ENCODE results near the gene TRMT112. TPM values are rescaled to one million over a fixed set of nuclear protein-coding genes. Genes with fewer than 3 reads are reported as not detected.

Gene TRMT112
- total RNA-seq, 1 experiment from 2014 or later: 341 TPM

DNA sequence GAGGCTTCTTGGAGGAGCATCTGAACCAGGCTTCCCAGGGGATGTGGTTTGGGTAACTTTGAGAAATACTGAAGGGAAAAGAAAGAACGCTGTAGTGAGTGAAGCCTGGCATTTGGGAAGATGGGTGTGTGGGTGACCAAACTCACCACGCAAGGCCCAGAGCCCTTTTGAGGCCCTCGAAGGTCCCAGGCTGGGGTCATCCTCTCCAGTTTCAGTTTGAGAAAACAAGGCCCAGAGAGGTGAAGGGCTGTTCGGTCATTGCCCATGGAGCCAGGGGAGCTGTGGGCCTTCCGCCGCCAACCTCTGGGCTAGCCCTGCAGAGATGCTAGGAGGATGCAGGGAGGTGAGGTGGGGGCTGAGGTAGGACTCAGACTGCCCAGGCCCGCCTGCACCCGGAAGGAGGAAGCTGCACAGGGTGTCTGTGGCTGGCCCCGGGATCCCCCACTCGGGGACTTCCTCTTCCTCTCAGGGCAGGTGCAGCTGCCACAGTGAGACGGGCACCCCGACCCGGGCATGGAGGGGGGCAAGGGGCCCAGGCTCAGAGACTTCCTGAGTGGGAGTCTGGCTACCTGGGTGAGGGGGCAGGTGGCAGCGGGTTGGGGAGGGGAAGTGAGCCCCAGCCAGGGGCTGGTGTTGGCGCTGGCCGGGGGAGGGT, 22.5 kb upstream of the TRMT112 start, which contains the start of gene CCDC88B:
Gene CCDC88B, plus strand, starts transcription at position 451 of the 655 bp plus-strand sequence. Its CDS starts 63 bp downstream, at position 514.
- H3K27me3 ChIP-seq (ENCODE audit: control insufficient read depth, insufficient read depth, low read length): no peaks in the 10 kb centered on the region
- POLR2A ChIA-PET: no interaction called here

DNA sequence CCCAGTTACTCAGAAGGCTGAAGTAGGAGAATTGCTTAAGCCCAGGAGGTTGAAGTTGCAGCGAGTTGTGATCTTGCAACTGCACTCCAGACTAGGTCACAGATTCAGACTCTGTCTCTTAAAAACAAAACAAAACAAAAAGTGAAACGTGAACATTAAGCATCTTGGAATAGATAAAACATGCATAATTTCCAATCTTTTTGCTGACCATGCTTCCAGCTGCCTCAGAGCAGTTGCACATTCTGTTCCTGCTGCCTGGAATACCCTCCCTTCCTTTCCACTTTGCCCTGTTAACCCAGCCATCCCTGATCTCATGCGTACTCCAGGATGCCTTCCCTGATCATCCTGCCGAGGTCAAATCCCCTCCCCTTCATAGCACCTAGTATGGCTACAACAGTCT, 21.9 kb upstream of the TRMT112 start:
- H3K4me3 ChIP-seq (ENCODE audit: low read depth in 2 of 2, low read length in 2 of 2): no peak overlapping the region
- H3K27me3 ChIP-seq (ENCODE audit: control insufficient read depth, insufficient read depth, low read length): no peaks in the 10 kb centered on the region
- ChIA-PET POLR2A (no interaction called here), CTCF (no interaction called here)
- DNase-seq (ENCODE audit: low read depth, low spot score): no peak
- no peak overlapping the region for H3K27ac ChIP-seq (ENCODE audit: low read length)
- H3K36me3 ChIP-seq (ENCODE audit: control insufficient read depth, insufficient read depth, low read length): no peaks in the 10 kb centered on the region
- in situ Hi-C loops (cut with HindIII; ENCODE audit: low pct_unique_long_range_greater_than_20kb, low sequenced_read_pairs) (no loop called here), intact Hi-C loops (cut with micrococcal nuclease; ENCODE audit: unreplicated experiment) (no loop called here)
- ATAC-seq: no peak
- BruUV-seq (replicated peaks): no TSS peak
- H3K9me3 ChIP-seq (ENCODE audit: control insufficient read depth, insufficient read depth, low read depth, low read length): no peaks in the 10 kb centered on the region
- no peak for TF ChIP-seq SIN3A (IDR thresholded peaks at IDR 0.05; ENCODE audit: borderline replicate concordance, insufficient read depth, low read depth, low read length)
- TF ChIP-seq, protein P1, sequence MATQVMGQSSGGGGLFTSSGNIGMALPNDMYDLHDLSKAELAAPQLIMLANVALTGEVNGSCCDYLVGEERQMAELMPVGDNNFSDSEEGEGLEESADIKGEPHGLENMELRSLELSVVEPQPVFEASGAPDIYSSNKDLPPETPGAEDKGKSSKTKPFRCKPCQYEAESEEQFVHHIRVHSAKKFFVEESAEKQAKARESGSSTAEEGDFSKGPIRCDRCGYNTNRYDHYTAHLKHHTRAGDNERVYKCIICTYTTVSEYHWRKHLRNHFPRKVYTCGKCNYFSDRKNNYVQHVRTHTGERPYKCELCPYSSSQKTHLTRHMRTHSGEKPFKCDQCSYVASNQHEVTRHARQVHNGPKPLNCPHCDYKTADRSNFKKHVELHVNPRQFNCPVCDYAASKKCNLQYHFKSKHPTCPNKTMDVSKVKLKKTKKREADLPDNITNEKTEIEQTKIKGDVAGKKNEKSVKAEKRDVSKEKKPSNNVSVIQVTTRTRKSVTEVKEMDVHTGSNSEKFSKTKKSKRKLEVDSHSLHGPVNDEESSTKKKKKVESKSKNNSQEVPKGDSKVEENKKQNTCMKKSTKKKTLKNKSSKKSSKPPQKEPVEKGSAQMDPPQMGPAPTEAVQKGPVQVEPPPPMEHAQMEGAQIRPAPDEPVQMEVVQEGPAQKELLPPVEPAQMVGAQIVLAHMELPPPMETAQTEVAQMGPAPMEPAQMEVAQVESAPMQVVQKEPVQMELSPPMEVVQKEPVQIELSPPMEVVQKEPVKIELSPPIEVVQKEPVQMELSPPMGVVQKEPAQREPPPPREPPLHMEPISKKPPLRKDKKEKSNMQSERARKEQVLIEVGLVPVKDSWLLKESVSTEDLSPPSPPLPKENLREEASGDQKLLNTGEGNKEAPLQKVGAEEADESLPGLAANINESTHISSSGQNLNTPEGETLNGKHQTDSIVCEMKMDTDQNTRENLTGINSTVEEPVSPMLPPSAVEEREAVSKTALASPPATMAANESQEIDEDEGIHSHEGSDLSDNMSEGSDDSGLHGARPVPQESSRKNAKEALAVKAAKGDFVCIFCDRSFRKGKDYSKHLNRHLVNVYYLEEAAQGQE (IDR thresholded peaks at IDR 0.05; ENCODE audit: insufficient read depth in 1 of 2, low read depth in 2 of 2, low read length in 1 of 2): no peak
- TF ChIP-seq TCF7L2 (IDR thresholded peaks at IDR 0.05; ENCODE audit: low read depth, low read length): no peak
- no peak for TF ChIP-seq POLR2AphosphoS5 (IDR thresholded peaks at IDR 0.05; ENCODE audit: low read depth, low read length)
- no peak for TF ChIP-seq CTCF (IDR thresholded peaks at IDR 0.05)
- H3K4me1 ChIP-seq (ENCODE audit: control insufficient read depth, insufficient read depth, low read length): peaks cover 28% of the 10 kb centered on the region

More for the DNA sequence above, 22.5 kb upstream of the TRMT112 start, which contains the start of gene CCDC88B:
- ATAC-seq (no peak), DNase-seq (ENCODE audit: low read depth, low spot score) (no peak)
- in situ Hi-C loops (cut with HindIII; ENCODE audit: low pct_unique_long_range_greater_than_20kb, low sequenced_read_pairs) (no loop called here), intact Hi-C loops (cut with micrococcal nuclease; ENCODE audit: unreplicated experiment) (no loop called here)
- BruUV-seq (replicated peaks): no TSS peak
- H3K36me3 ChIP-seq (ENCODE audit: control insufficient read depth, insufficient read depth, low read length): no peaks in the 10 kb centered on the region
- CTCF ChIA-PET: no interaction called here
- TF ChIP-seq, protein P1 (IDR thresholded peaks at IDR 0.05; ENCODE audit: insufficient read depth in 1 of 2, low read depth in 2 of 2, low read length in 1 of 2): no peak
- no peak for TF ChIP-seq POLR2AphosphoS5 (IDR thresholded peaks at IDR 0.05; ENCODE audit: low read depth, low read length)
- TF ChIP-seq SIN3A (IDR thresholded peaks at IDR 0.05; ENCODE audit: borderline replicate concordance, insufficient read depth, low read depth, low read length): no peak
- no peak for TF ChIP-seq TCF7L2 (IDR thresholded peaks at IDR 0.05; ENCODE audit: low read depth, low read length)
- no peak for TF ChIP-seq CTCF (IDR thresholded peaks at IDR 0.05)
- H3K4me1 ChIP-seq (ENCODE audit: control insufficient read depth, insufficient read depth, low read length): peaks cover 26% of the 10 kb centered on the region
- H3K27ac ChIP-seq (ENCODE audit: low read length): no peak within 1 kb of the TSS
- H3K4me3 ChIP-seq (ENCODE audit: low read depth in 2 of 2, low read length in 2 of 2): no peak within 1 kb of the TSS
- no peaks in the 10 kb centered on the region for H3K9me3 ChIP-seq (ENCODE audit: control insufficient read depth, insufficient read depth, low read depth, low read length)
